Measurements from ENCODE around the gene FAM120A. TPM values are rescaled to one million over a fixed set of nuclear protein-coding genes. Genes with fewer than 3 reads are reported as not detected.

Gene FAM120A
- total RNA-seq, 1 experiment from 2014 or later, result 53.3 TPM

DNA sequence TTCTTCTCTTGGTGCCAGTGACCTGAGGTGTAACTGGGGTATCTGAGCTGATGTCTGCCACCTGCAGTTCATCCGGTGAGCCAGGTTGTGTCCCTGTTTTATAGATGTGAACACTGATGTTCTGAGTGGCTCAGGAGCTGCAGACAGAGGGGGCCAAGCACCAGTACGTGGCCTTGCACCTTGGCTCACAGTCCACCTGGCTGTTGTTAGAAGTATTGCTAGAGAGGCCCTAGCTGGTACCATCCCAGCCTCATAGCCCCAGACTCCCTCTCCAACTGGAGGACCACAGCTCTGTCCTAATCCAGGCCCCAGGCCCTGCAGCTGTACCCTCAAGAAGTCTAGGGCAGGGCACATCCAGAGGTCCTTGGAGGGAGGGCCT is 141.1 kb downstream of the FAM120A start:
- Mint-ChIP-seq H3K4me3 (no peak overlapping the region), H3K9me3 (no peaks in the 10 kb centered on the region), H3K27ac (peak overlapping the region; percentile 74; the same call in 1 of the 2 replicates), H3K4me1 (peaks cover 39% of the 10 kb centered on the region), H3K27me3 (ENCODE audit: low read depth) (no peaks in the 10 kb centered on the region), H3K36me3 (no peaks in the 10 kb centered on the region)
- ChIA-PET CTCF (interaction anchor here (0.6 to 3.4 kb wide), 27 partner anchors 9 to 1744 kb away, joined by 3 to 34 read pairs (median 4); partner anchors contain the start of gene FAM120AOS), POLR2A (interaction anchor here (0.6 to 0.8 kb wide), 3 partner anchors 15 to 1828 kb away, joined by 3 to 6 read pairs (median 6); no protein-coding TSS in a partner anchor)
- TF ChIP-seq ZNF121 (CRISPR knock-in tag; IDR thresholded peaks at IDR 0.05) (0 out of 2 replicates have a peak, but pooled peaks have one; percentile 52), RELA (CRISPR knock-in tag; IDR thresholded peaks at IDR 0.05; ENCODE audit: borderline replicate concordance) (no peak)
- TF ChIP-seq, protein P1, sequence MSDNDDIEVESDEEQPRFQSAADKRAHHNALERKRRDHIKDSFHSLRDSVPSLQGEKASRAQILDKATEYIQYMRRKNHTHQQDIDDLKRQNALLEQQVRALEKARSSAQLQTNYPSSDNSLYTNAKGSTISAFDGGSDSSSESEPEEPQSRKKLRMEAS (CRISPR knock-in tag; IDR thresholded peaks at IDR 0.05), result 0 out of 2 replicates have a peak, but pooled peaks have one; percentile 12
- TF ChIP-seq, protein P2, sequence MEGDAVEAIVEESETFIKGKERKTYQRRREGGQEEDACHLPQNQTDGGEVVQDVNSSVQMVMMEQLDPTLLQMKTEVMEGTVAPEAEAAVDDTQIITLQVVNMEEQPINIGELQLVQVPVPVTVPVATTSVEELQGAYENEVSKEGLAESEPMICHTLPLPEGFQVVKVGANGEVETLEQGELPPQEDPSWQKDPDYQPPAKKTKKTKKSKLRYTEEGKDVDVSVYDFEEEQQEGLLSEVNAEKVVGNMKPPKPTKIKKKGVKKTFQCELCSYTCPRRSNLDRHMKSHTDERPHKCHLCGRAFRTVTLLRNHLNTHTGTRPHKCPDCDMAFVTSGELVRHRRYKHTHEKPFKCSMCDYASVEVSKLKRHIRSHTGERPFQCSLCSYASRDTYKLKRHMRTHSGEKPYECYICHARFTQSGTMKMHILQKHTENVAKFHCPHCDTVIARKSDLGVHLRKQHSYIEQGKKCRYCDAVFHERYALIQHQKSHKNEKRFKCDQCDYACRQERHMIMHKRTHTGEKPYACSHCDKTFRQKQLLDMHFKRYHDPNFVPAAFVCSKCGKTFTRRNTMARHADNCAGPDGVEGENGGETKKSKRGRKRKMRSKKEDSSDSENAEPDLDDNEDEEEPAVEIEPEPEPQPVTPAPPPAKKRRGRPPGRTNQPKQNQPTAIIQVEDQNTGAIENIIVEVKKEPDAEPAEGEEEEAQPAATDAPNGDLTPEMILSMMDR (IDR thresholded peaks at IDR 0.05), result peak; percentile 20; the same call in 1 of the 2 replicates
- DNase-seq (ENCODE audit: low spot score) (peak; percentile 59), ATAC-seq (peak; percentile 93)

DNA sequence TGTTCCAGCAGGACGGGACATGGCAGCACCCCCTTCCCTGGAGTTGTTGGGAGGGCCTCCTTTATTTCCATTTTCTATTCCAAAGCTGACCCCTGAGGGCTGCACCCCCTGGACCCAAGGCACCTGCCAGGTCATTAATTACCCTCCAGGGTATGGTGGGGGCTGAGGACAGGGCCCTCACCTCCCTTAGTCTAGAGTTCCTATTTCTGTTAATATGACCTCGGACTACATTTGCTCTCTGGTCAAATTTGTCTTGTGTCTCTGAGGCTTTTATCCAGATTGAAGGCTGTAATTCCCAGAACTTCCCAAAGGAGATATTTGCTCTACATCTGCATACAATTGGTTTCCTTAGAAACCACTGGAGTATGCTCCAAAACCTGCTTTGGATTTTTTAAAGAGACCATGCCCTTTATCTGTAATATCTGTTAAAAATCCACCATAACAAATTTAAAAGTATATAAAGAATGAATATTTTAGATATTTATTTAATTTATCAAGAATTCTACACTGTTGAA is 141.7 kb downstream of the FAM120A start:
- peaks cover 44% of the 10 kb centered on the region for H3K4me1 Mint-ChIP-seq
- H3K9me3 Mint-ChIP-seq, result no peaks in the 10 kb centered on the region
- no peak for ATAC-seq
- no peak for TF ChIP-seq FOXJ3 (CRISPR knock-in tag; IDR thresholded peaks at IDR 0.05; ENCODE audit: borderline replicate concordance)
- TF ChIP-seq, protein P1 (CRISPR knock-in tag; IDR thresholded peaks at IDR 0.05), result 0 out of 2 replicates have a peak, but pooled peaks have one; percentile 5
- ChIA-PET CTCF (interaction anchor here (0.6 to 3.4 kb wide), 23 partner anchors 9 to 439 kb away, joined by 3 to 34 read pairs (median 4); no protein-coding TSS in a partner anchor), POLR2A (interaction anchor here (0.6 kb wide), 1 partner anchor 1828 kb away, joined by 6 read pairs; no protein-coding TSS in a partner anchor)
- no peak overlapping the region for H3K4me3 Mint-ChIP-seq
- DNase-seq (ENCODE audit: low spot score), result no peak
- no peak overlapping the region for H3K27ac Mint-ChIP-seq
- H3K27me3 Mint-ChIP-seq (ENCODE audit: low read depth), result no peaks in the 10 kb centered on the region
- no peaks in the 10 kb centered on the region for H3K36me3 Mint-ChIP-seq

DNA sequence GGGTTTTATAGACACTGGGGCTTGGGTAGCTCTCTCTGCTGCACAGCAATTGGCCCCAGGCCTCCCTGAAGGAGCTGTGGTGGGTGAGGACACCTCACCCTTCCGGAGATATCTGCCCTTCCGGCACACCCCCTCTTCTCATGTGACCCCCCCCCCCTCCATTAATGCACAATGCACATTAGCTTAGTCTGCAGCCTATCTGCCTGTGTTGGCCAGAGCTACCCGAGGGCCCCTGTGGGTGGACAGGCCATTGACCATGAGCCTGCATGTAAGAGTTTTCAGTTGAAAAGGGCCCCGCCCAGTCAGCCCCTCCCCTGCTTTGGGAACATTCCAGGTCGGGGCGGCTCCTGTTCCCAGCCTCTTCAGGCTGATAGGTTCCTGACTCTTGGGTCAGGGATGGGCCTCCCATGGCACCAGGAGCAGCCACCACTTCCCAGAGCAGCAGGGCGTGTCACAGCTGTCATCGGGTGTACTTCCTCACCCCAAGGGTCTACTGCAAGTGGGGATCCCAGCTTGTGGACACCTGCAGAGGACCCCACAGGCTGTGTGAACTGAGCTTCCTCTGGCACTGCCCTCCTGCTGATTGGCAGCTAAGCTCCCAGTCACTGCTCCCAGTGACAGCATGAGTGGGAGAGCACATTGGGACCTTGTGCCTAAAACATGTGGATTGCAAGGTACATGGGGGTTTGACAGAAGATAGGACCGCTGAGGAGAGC is 142.7 kb downstream of the FAM120A start:
- Mint-ChIP-seq H3K4me3 (no peak overlapping the region), H3K27me3 (ENCODE audit: low read depth) (no peaks in the 10 kb centered on the region), H3K36me3 (no peaks in the 10 kb centered on the region), H3K9me3 (no peaks in the 10 kb centered on the region), H3K4me1 (peaks cover 48% of the 10 kb centered on the region), H3K27ac (no peak overlapping the region)
- peak; percentile 10; the same call in 1 of the 2 replicates for ATAC-seq
- no peak for TF ChIP-seq ATF1 (CRISPR knock-in tag; IDR thresholded peaks at IDR 0.05)
- TF ChIP-seq, protein P3, sequence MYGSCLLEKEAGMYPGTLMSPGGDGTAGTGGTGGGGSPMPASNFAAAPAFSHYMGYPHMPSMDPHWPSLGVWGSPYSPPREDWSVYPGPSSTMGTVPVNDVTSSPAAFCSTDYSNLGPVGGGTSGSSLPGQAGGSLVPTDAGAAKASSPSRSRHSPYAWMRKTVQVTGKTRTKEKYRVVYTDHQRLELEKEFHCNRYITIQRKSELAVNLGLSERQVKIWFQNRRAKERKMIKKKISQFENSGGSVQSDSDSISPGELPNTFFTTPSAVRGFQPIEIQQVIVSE (CRISPR knock-in tag; IDR thresholded peaks at IDR 0.05; ENCODE audit: borderline replicate concordance), result no peak
- TF ChIP-seq TP53 (CRISPR knock-in tag; IDR thresholded peaks at IDR 0.05), result no peak
- TF ChIP-seq SMAD4 (CRISPR knock-in tag; IDR thresholded peaks at IDR 0.05), result no peak
- TF ChIP-seq ZNF671 (CRISPR knock-in tag; IDR thresholded peaks at IDR 0.05), result no peak
- TF ChIP-seq, protein P4, sequence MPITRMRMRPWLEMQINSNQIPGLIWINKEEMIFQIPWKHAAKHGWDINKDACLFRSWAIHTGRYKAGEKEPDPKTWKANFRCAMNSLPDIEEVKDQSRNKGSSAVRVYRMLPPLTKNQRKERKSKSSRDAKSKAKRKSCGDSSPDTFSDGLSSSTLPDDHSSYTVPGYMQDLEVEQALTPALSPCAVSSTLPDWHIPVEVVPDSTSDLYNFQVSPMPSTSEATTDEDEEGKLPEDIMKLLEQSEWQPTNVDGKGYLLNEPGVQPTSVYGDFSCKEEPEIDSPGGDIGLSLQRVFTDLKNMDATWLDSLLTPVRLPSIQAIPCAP (CRISPR knock-in tag; IDR thresholded peaks at IDR 0.05), result no peak
- no peak for TF ChIP-seq TEAD1 (CRISPR knock-in tag; IDR thresholded peaks at IDR 0.05)
- TF ChIP-seq, protein P5, sequence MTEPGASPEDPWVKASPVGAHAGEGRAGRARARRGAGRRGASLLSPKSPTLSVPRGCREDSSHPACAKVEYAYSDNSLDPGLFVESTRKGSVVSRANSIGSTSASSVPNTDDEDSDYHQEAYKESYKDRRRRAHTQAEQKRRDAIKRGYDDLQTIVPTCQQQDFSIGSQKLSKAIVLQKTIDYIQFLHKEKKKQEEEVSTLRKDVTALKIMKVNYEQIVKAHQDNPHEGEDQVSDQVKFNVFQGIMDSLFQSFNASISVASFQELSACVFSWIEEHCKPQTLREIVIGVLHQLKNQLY (CRISPR knock-in tag; IDR thresholded peaks at IDR 0.05), result no peak
- no peak for TF ChIP-seq KAT7 (CRISPR knock-in tag; IDR thresholded peaks at IDR 0.05; ENCODE audit: borderline replicate concordance)
- no peak for TF ChIP-seq SMAD3 (CRISPR knock-in tag; IDR thresholded peaks at IDR 0.05; ENCODE audit: borderline replicate concordance)
- TF ChIP-seq HMGA2 (CRISPR knock-in tag; IDR thresholded peaks at IDR 0.05), result no peak
- no peak for TF ChIP-seq GTF2I (CRISPR knock-in tag; conservative IDR thresholded peaks at IDR 0.05)
- no peak for TF ChIP-seq FOXK1 (CRISPR knock-in tag; IDR thresholded peaks at IDR 0.05)
- no peak for TF ChIP-seq FOXP1 (CRISPR knock-in tag; IDR thresholded peaks at IDR 0.05; ENCODE audit: borderline replicate concordance)
- no peak for DNase-seq (ENCODE audit: low spot score)
- CTCF ChIA-PET, result interaction anchor here (1.1 to 3.4 kb wide), 2 partner anchors 27 to 440 kb away, joined by 4 to 34 read pairs; no protein-coding TSS in a partner anchor
- POLR2A ChIA-PET, result no interaction called here

All from WTC11 (cell line).